H1 (cell line): ENCODE measurements around the gene NXPH3. TPM values are rescaled to one million over a fixed set of nuclear protein-coding genes. Genes with fewer than 3 reads are reported as not detected.

ENCODE experiments used
- CTCF ChIA-PET: fragments of 300-600 bp; sonication (Branson Sonifier 250); formaldehyde crosslinking; loops from one replicate; lab custom pipeline; 2021; ENCODE audit not compliant: partially characterized antibody; lab: Charles Lee
- POLR2A ChIA-PET: fragments of 300-600 bp; sonication (Branson Sonifier 250); formaldehyde crosslinking; loops from one replicate; lab custom pipeline; 2021; ENCODE audit warnings: inconsistent platforms; ENCODE audit not compliant: partially characterized antibody; lab: Charles Lee
- DNase-seq, 2 experiments: peaks; one replicate each; pipeline versions ENCODE4 v3.0.0 to v3.0.0-alpha.2; 2010 to 2022; ENCODE audit warnings: low spot score in 2 of 2, low read depth in 1 of 2, mixed read lengths in 1 of 2
- FAIRE-seq: peaks from 2 replicates; lab custom pipeline; 2011; peaks lifted over from hg19 to GRCh38; lab: Jason Lieb, UNC
- H2AFZ ChIP-seq: 2 replicates; pipeline ENCODE4 v1.8.1; 2012; ENCODE audit warnings: low read length, inconsistent platforms
- H2AK5ac ChIP-seq: 2 replicates; pipeline ENCODE4 v1.6.1; 2013; ENCODE audit warnings: low read depth, low read length
- H2BK120ac ChIP-seq: replicated peaks from 2 replicates; pipeline ENCODE3; 2013; ENCODE audit warnings: low read depth, low read length, inconsistent platforms
- H2BK12ac ChIP-seq: 2 replicates; pipeline ENCODE4 v1.6.1; 2013; ENCODE audit warnings: low read depth, low read length
- H2BK15ac ChIP-seq: 2 replicates; pipeline ENCODE4 v1.6.1; 2013; ENCODE audit warnings: low read length
- H2BK20ac ChIP-seq: 2 replicates; pipeline ENCODE4 v1.6.1; 2013; ENCODE audit warnings: low read length
- H2BK5ac ChIP-seq: 2 replicates; pipeline ENCODE4 v1.6.1; 2013; ENCODE audit warnings: low read depth, low read length
- H3K14ac ChIP-seq: 2 replicates; pipeline ENCODE4 v1.6.1; 2013; ENCODE audit warnings: inconsistent platforms; ENCODE audit not compliant: insufficient read length
- H3K18ac ChIP-seq: 2 replicates; pipeline ENCODE4 v1.6.1; 2013; ENCODE audit warnings: low read length; ENCODE audit errors: extremely low read depth
- H3K23ac ChIP-seq: 2 replicates; pipeline ENCODE4 v1.6.1; 2013; ENCODE audit warnings: inconsistent platforms; ENCODE audit not compliant: insufficient read length
- H3K23me2 ChIP-seq: 2 replicates; pipeline ENCODE4 v1.6.1; 2013; ENCODE audit warnings: low read depth, low read length
- H3K27ac ChIP-seq: 2 replicates; pipeline ENCODE4 v1.6.1; 2011; ENCODE audit warnings: low read depth, low read length, inconsistent platforms
- H3K27me3 ChIP-seq, 4 experiments: replicated peaks in 1 of 4; 1 replicate in 1 of 4; 2 replicates in 3 of 4; pipeline versions ENCODE4 v1.6.1 to v1.8.1; 2011 to 2013; ENCODE audit warnings: low read length in 3 of 4, mild to moderate bottlenecking in 3 of 4, inconsistent platforms in 2 of 4, mixed read lengths in 2 of 4, moderate library complexity in 1 of 4; ENCODE audit not compliant: control insufficient read depth in 3 of 4, insufficient read depth in 3 of 4; ENCODE audit errors: extremely low read depth in 1 of 4
- H3K36me3 ChIP-seq, 4 experiments: 2 replicates each; pipeline versions ENCODE4 v1.6.1 to v1.8.1; 2011 to 2013; ENCODE audit warnings: mild to moderate bottlenecking in 4 of 4, low read length in 3 of 4, moderate library complexity in 2 of 4, control low read depth in 1 of 4, inconsistent platforms in 1 of 4; ENCODE audit not compliant: insufficient read depth in 4 of 4, control insufficient read depth in 2 of 4
- H3K4ac ChIP-seq: replicated peaks from 2 replicates; pipeline ENCODE3; 2013; ENCODE audit warnings: low read length, low read depth, mixed read lengths, inconsistent platforms; ENCODE audit not compliant: insufficient read length
- H3K4me1 ChIP-seq, 4 experiments: replicated peaks in 1 of 4; 1 replicate in 1 of 4; 2 replicates in 3 of 4; pipeline versions ENCODE4 v1.6.1 to v1.8.1; 2011 to 2013; ENCODE audit warnings: low read length in 3 of 4, inconsistent platforms in 2 of 4, mixed read lengths in 1 of 4; ENCODE audit not compliant: insufficient read depth in 4 of 4, control insufficient read depth in 3 of 4
- H3K4me2 ChIP-seq, 2 experiments: 2 replicates each; pipeline versions ENCODE4 v1.6.1 to v1.8.1; 2011 to 2013; ENCODE audit warnings: low read depth in 2 of 2, low read length in 2 of 2, control low read depth in 1 of 2, inconsistent platforms in 1 of 2, mild to moderate bottlenecking in 1 of 2; ENCODE audit not compliant: insufficient read depth in 1 of 2
- H3K4me3 ChIP-seq, 4 experiments: fragments of 200-600, 300-600 bp in 1 of 4; sonication (generic), shearing (Covaris generic), sonication (Bioruptor Twin) in 1 of 4; 2 replicates each; pipeline versions ENCODE4 v1.5.1 to v1.8.1; 2011 to 2016; ENCODE audit warnings: low read length in 4 of 4, low read depth in 3 of 4, control low read depth in 2 of 4, inconsistent platforms in 2 of 4, mild to moderate bottlenecking in 2 of 4, mixed read lengths in 1 of 4, moderate library complexity in 1 of 4; ENCODE audit not compliant: insufficient read depth in 2 of 4; ENCODE audit errors: extremely low read depth in 1 of 4
- H3K56ac ChIP-seq: replicated peaks from 2 replicates; pipeline ENCODE3; 2013; ENCODE audit warnings: low read depth, mild to moderate bottlenecking, mixed read lengths, low read length, inconsistent platforms; ENCODE audit not compliant: insufficient read length
- H3K79me1 ChIP-seq: 2 replicates; pipeline ENCODE4 v1.6.1; 2013; ENCODE audit warnings: low read depth, low read length, control low read depth
- H3K79me2 ChIP-seq, 2 experiments: 2 replicates each; pipeline versions ENCODE4 v1.6.1 to v1.8.1; 2012 to 2013; ENCODE audit warnings: low read length in 2 of 2, mild to moderate bottlenecking in 2 of 2, inconsistent platforms in 1 of 2; ENCODE audit not compliant: insufficient read depth in 2 of 2, control insufficient read depth in 1 of 2
- H3K9ac ChIP-seq, 4 experiments: replicated peaks in 1 of 4; 1 replicate in 1 of 4; 2 replicates in 3 of 4; pipeline versions ENCODE4 v1.6.1 to v1.8.1; 2011 to 2013; ENCODE audit warnings: low read depth in 3 of 4, low read length in 3 of 4, control low read depth in 2 of 4, mild to moderate bottlenecking in 2 of 4, moderate library complexity in 2 of 4, inconsistent platforms in 1 of 4; ENCODE audit errors: extremely low read depth in 1 of 4
- H3K9me3 ChIP-seq, 2 experiments: 2 replicates each; pipeline versions ENCODE4 v1.6.1 to v1.8.1; 2012 to 2013; ENCODE audit warnings: mild to moderate bottlenecking in 2 of 2, moderate library complexity in 2 of 2, control low read depth in 1 of 2, inconsistent platforms in 1 of 2, low read depth in 1 of 2, low read length in 1 of 2, mixed read lengths in 1 of 2; ENCODE audit not compliant: insufficient read depth in 2 of 2
- H4K20me1 ChIP-seq, 2 experiments: replicated peaks in 1 of 2; 2 replicates each; pipeline versions ENCODE3 to v1.8.1; 2011 to 2013; ENCODE audit warnings: inconsistent platforms in 2 of 2, low read length in 2 of 2, mild to moderate bottlenecking in 1 of 2; ENCODE audit not compliant: insufficient read depth in 2 of 2, control insufficient read depth in 1 of 2
- H4K5ac ChIP-seq: 2 replicates; pipeline ENCODE4 v1.6.1; 2013; ENCODE audit warnings: low read length, low read depth, mixed read lengths, inconsistent platforms; ENCODE audit not compliant: insufficient read length
- H4K8ac ChIP-seq: 2 replicates; pipeline ENCODE4 v1.8.0; 2013; ENCODE audit warnings: mild to moderate bottlenecking, moderate library complexity, low read length, inconsistent platforms; ENCODE audit not compliant: insufficient read depth; ENCODE audit errors: extremely low read depth
- H4K91ac ChIP-seq: replicated peaks from 2 replicates; pipeline ENCODE3; 2013; ENCODE audit warnings: low read length, mixed read lengths, inconsistent platforms; ENCODE audit not compliant: insufficient read length
- BCL11A ChIP-seq, 2 experiments: IDR thresholded peaks; one replicate each; pipeline ENCODE4 v1.6.1; 2011; ENCODE audit warnings: low read depth in 2 of 2, low read length in 2 of 2, mild to moderate bottlenecking in 2 of 2
- CHD1 ChIP-seq: IDR thresholded peaks from 2 replicates; pipeline ENCODE4 v1.6.1; 2012; ENCODE audit warnings: low read depth, low read length, improper control_type of control experiment
- CHD2 ChIP-seq: IDR thresholded peaks from 2 replicates; pipeline ENCODE4 v1.6.1; 2012; ENCODE audit warnings: low read length, improper control_type of control experiment
- KDM4A ChIP-seq: IDR thresholded peaks from one replicate; pipeline ENCODE4 v1.7.1; 2012; ENCODE audit warnings: low read depth, mild to moderate bottlenecking, moderate library complexity, low read length, inconsistent platforms; ENCODE audit not compliant: severe bottlenecking
- PHF8 ChIP-seq: fragments of 200-600 bp; sonication (generic); conservative IDR thresholded peaks from 2 replicates; pipeline ENCODE4 v1.7.1; 2012; ENCODE audit warnings: low read depth, mild to moderate bottlenecking, inconsistent platforms, low read length, moderate library complexity
- POLR2A ChIP-seq, 2 experiments: IDR thresholded peaks; 1 replicate in 1 of 2; 2 replicates in 1 of 2; pipeline ENCODE4 v1.6.1; 2011; ENCODE audit warnings: low read depth in 2 of 2, low read length in 2 of 2, mild to moderate bottlenecking in 2 of 2; ENCODE audit errors: control extremely low read depth in 1 of 2
- POU5F1 ChIP-seq: IDR thresholded peaks from 2 replicates; pipeline ENCODE4 v1.6.1; 2011; ENCODE audit warnings: low read depth, mild to moderate bottlenecking, low read length, moderate library complexity
- RBBP5 ChIP-seq: IDR thresholded peaks from 2 replicates; pipeline ENCODE4 v1.7.1; 2012; ENCODE audit warnings: low read depth, mild to moderate bottlenecking, inconsistent platforms, low read length, moderate library complexity, borderline replicate concordance
- SIN3A ChIP-seq, 2 experiments: IDR thresholded peaks in 1 of 2; conservative IDR thresholded peaks in 1 of 2; 2 replicates each; pipeline ENCODE4 v1.6.1; 2011 to 2012; ENCODE audit warnings: low read length in 2 of 2, improper control_type of control experiment in 1 of 2, low read depth in 1 of 2, mild to moderate bottlenecking in 1 of 2
- TAF1 ChIP-seq: IDR thresholded peaks from 2 replicates; pipeline ENCODE4 v1.6.1; 2011; ENCODE audit warnings: mild to moderate bottlenecking, low read depth, low read length
- TAF7 ChIP-seq: optimal IDR thresholded peaks from 2 replicates; pipeline ENCODE3; 2011; ENCODE audit warnings: low read depth, mild to moderate bottlenecking, inconsistent platforms, low read length, moderate library complexity, borderline replicate concordance
- TBP ChIP-seq: IDR thresholded peaks from 2 replicates; pipeline ENCODE4 v1.6.1; 2011; ENCODE audit warnings: low read depth, low read length, improper control_type of control experiment
- WGBS, 2 experiments: shearing (Covaris generic) in 1 of 2; methylation state at CpG; one replicate each; pipeline versions ENCODE4 v1.1.6 to v1.1.7; 2013 to 2015; ENCODE audit warnings: low lambda C conversion rate in 2 of 2, mixed read lengths in 2 of 2, inconsistent platforms in 1 of 2, low coverage in 1 of 2, missing lambda C conversion rate in 1 of 2; ENCODE audit not compliant: insufficient replicate concordance in 2 of 2, insufficient coverage in 1 of 2, insufficient read length in 1 of 2; ENCODE audit errors: extremely low coverage in 1 of 2, missing lambda C conversion rate in 1 of 2; 5-methylcytosine and 5-hydroxymethylcytosine counted together
- polyA plus RNA-seq, 7 experiments: library from polyadenylated mRNA; depleted of rRNA in 3 of 7; stranded (reverse) in 5 of 7; unstranded in 2 of 7; fragments of >200 nt in 5 of 7; fragments of 200-250 nt in 2 of 7; gene quantifications; 1 replicate in 5 of 7; 2 replicates in 1 of 7; 4 replicates in 1 of 7; pipeline versions ENCODE4 v1.2.1 to v1.2.3, GENCODE V29; 2011 to 2013; ENCODE audit warnings: missing spikeins in 2 of 7, mixed read lengths in 2 of 7
- total RNA-seq: library from RNA; stranded (reverse); fragmentation: NEBNext Ultra II Directional; extraction: Animal tissue kit (Norgen Biotek cat#: 25700); gene quantifications from 2 replicates; pipeline ENCODE4 v1.2.1, GENCODE V29; 2021

Gene NXPH3
- total and polyA plus RNA-seq, 2 of the 8 experiments (the other 6 are each of a cell fraction or from before 2014, with no cell fraction given): 2.5 to 3.7 TPM

DNA sequence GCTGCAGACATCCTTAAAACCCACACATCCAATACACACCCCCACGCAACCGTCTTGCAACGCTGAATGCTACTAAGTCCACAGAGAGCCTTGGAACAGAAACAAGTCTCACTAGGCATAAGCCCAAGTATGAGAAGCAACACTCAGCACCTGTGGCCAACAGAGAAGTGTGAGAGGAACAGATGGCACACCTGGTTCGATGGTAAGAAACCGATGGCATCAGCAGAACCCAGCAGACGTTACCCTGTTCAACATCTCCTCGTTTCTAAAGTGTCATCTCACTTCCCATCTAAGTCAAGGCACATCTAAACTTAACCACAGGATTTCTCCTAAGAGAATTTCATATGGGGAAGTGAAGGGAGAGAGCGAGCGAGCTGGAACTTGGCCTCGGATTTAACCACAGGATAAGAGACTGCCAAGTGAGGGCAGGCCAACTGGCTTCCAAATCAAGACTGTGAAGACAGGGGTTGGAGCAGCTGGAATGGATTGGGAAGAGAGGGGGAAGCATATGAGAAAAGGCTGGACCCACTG lies 41.0 kb downstream of the NXPH3 start:
- Histone ChIP-seq H3K9me3 (no peaks in the 10 kb centered on the region), H3K23ac (no peak overlapping the region), H3K4me2 (no peak overlapping the region), H2BK15ac (no peak overlapping the region), H2BK5ac (no peak overlapping the region), H3K27ac (no peak overlapping the region), H4K5ac (no peak overlapping the region), H3K27me3 (no peaks in the 10 kb centered on the region), H3K4me3 (no peak overlapping the region), H2BK20ac (no peak overlapping the region), H2BK120ac (no peak overlapping the region), H3K23me2 (no peaks in the 10 kb centered on the region), H3K18ac (no peak overlapping the region), H3K4ac (no peak overlapping the region), H3K9ac (no peak overlapping the region), H3K4me1 (no peaks in the 10 kb centered on the region), H3K79me2 (no peaks in the 10 kb centered on the region), H3K79me1 (no peaks in the 10 kb centered on the region), H3K56ac (no peak overlapping the region), H4K20me1 (peaks cover 2 to 7% of the 10 kb centered on the region in 2 experiments), H4K8ac (no peak overlapping the region), H3K14ac (no peak overlapping the region), H4K91ac (no peak overlapping the region), H2AK5ac (no peak overlapping the region), H2AFZ (no peak overlapping the region), H2BK12ac (no peak overlapping the region), H3K36me3 (peaks cover 3 to 51% (median 13%) of the 10 kb centered on the region in 4 experiments; a peak in 7 of 8 replicates)
- ChIA-PET CTCF (interaction anchor here (0.9 to 1.9 kb wide), 7 partner anchors 10 to 236 kb away, joined by 3 to 8 read pairs (median 5); no protein-coding TSS in a partner anchor), POLR2A (interaction anchor here (1.1 kb wide), 1 partner anchor 10 kb away, joined by 4 read pairs; no protein-coding TSS in a partner anchor)
- FAIRE-seq: no peak
- TF ChIP-seq KDM4A (no peak), CHD1 (no peak), TAF1 (no peak), POU5F1 (no peak), TBP (no peak), PHF8 (no peak), SIN3A (conservative IDR thresholded peaks at IDR 0.05 in 1 of 2, IDR thresholded peaks at IDR 0.05 in 1 of 2; ENCODE audit: low read depth in 1 of 2, low read length in 2 of 2) (no peak), POLR2A (IDR thresholded peaks at IDR 0.05; ENCODE audit: control extremely low read depth in 1 of 2, low read depth in 2 of 2, low read length in 2 of 2) (no peak), RBBP5 (no peak), TAF7 (no peak), CHD2 (no peak), BCL11A (IDR thresholded peaks at IDR 0.05; ENCODE audit: low read depth in 2 of 2, low read length in 2 of 2) (no peak)
- 95% methylated on average over 10 of the region's 10 CpGs; no CpG with 5 or more reads in 1 of the 2 experiments for WGBS, 2 experiments
- DNase-seq: no peak
